ENCODE data around the gene PCDH20.

DNA sequence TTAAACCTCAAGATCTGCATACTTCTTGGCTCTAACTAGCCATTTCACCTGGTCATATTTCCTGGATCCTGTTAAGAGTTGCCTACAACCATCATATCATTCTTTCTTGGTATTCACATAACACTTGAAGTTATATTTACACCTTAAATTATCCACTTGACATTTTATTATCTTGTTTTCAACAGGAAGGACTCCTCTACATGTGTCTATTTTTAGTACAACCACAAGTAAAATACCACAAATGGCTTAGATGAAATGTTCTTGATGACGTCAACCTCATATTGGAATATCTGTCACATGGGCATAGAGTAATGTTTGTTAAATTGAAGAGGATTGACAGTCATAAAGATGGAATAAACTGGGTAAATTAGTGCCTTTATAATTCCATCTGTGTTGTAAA is 9.4 kb downstream of the PCDH20 start:
- TF ChIP-seq, protein P1, sequence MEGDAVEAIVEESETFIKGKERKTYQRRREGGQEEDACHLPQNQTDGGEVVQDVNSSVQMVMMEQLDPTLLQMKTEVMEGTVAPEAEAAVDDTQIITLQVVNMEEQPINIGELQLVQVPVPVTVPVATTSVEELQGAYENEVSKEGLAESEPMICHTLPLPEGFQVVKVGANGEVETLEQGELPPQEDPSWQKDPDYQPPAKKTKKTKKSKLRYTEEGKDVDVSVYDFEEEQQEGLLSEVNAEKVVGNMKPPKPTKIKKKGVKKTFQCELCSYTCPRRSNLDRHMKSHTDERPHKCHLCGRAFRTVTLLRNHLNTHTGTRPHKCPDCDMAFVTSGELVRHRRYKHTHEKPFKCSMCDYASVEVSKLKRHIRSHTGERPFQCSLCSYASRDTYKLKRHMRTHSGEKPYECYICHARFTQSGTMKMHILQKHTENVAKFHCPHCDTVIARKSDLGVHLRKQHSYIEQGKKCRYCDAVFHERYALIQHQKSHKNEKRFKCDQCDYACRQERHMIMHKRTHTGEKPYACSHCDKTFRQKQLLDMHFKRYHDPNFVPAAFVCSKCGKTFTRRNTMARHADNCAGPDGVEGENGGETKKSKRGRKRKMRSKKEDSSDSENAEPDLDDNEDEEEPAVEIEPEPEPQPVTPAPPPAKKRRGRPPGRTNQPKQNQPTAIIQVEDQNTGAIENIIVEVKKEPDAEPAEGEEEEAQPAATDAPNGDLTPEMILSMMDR (IDR thresholded peaks at IDR 0.05; ENCODE audit: low read length) = no peak
- TF ChIP-seq EZH2 (IDR thresholded peaks at IDR 0.05; ENCODE audit: borderline replicate concordance, low read length) = no peak

All from OCI-LY1 (cell line).